Psoas muscle (tissue), 8 donors: ENCODE data around the gene HYDIN. TPM values are rescaled to one million over a fixed set of nuclear protein-coding genes. Genes with fewer than 3 reads are reported as not detected.

Source experiments
- ATAC-seq, 4 donors: fragments of 200-7000 bp; cut with Tn5 transposase; one replicate each; pipeline ENCODE4 v1.9.1; 2020; ENCODE audit warnings: moderate library complexity in 3 of 4, mild to moderate bottlenecking in 2 of 4
- DNase-seq, 2 donors: peaks; one replicate each; pipeline ENCODE4 v3.0.0-alpha.2; 2020
- H3K27ac ChIP-seq: fragments of 200-600 bp; one replicate; pipeline ENCODE4 v1.8.0; 2022
- H3K27me3 ChIP-seq, 3 donors: fragments of 200-600 bp in 1 of 3; one replicate each; pipeline versions ENCODE4 v1.6.1 to v1.8.0; 2013 to 2022; ENCODE audit warnings: low read length in 2 of 3, mild to moderate bottlenecking in 2 of 3, moderate library complexity in 1 of 3; ENCODE audit not compliant: insufficient read depth in 3 of 3
- H3K36me3 ChIP-seq, 2 donors: fragments of 200-600 bp in 1 of 2; one replicate each; pipeline versions ENCODE4 v1.6.1 to v1.8.0; 2013 to 2022; ENCODE audit warnings: low read depth in 1 of 2, mild to moderate bottlenecking in 1 of 2, moderate library complexity in 1 of 2; ENCODE audit not compliant: insufficient read depth in 1 of 2
- H3K4me1 ChIP-seq: fragments of 200-600 bp; one replicate; pipeline ENCODE4 v1.8.0; 2022
- H3K4me3 ChIP-seq: fragments of 200-600 bp; one replicate; pipeline ENCODE4 v1.8.0; 2022; ENCODE audit warnings: mild to moderate bottlenecking
- H3K9me3 ChIP-seq: fragments of 200-600 bp; one replicate; pipeline ENCODE4 v1.8.0; 2022
- WGBS, 3 donors: extraction: QIAGEN DNeasy Blood & Tissue Kit; methylation state at CpG; one replicate each; pipeline versions ENCODE4 v1.1.6 to v1.1.7; 2013; 5-methylcytosine and 5-hydroxymethylcytosine counted together
- intact Hi-C, 2 donors: fragments of 100-400 bp; cut with DNase I; formaldehyde crosslinking; loops; one replicate each; pipeline versions ENCODE4 v1.11.0 to v1.14.2; 2022
- polyA plus RNA-seq, 3 donors: library from polyadenylated mRNA; stranded (reverse); fragments of 200-250 nt; gene quantifications; one replicate each; pipeline ENCODE4 v1.2.3, GENCODE V29; 2013
- total RNA-seq, 4 donors: library from RNA; stranded (reverse); fragmentation: NEBNext Ultra II Directional in 2 of 4; extraction: Animal tissue kit (Norgen Biotek cat#: 25700) in 2 of 4; gene quantifications; one replicate each; pipeline versions ENCODE4 v1.2.1 to v1.2.4, GENCODE V29; 2021 to 2023
- TF ChIP-seq, protein P1 (sequence below): fragments of 200-600 bp; IDR thresholded peaks from one replicate; pipeline ENCODE4 v1.8.0; 2022; ENCODE audit warnings: antibody characterized with exemption
- donor health status: healthy with polysubstance abuse.
- donor health status: DM: no; HTN: no; CAD: no; lungs with moderate emphysema.
- donor health status: Bipolar disorder and iron deficiency.
- donor health status: healthy.
- donor health status: DM: yes; HTN: yes; CAD: no.
- donor health status: DM: no; HTN: no; CAD: no.
- donor health status: DM: no; HTN: no; CAD: no.
- donor health status: DM: yes; HTN: yes; CAD: no.

HYDIN gene
- total and polyA plus RNA-seq, 7 donors, result 0.16 to 0.85 (median 0.29) TPM; not detected in 3

DNA sequence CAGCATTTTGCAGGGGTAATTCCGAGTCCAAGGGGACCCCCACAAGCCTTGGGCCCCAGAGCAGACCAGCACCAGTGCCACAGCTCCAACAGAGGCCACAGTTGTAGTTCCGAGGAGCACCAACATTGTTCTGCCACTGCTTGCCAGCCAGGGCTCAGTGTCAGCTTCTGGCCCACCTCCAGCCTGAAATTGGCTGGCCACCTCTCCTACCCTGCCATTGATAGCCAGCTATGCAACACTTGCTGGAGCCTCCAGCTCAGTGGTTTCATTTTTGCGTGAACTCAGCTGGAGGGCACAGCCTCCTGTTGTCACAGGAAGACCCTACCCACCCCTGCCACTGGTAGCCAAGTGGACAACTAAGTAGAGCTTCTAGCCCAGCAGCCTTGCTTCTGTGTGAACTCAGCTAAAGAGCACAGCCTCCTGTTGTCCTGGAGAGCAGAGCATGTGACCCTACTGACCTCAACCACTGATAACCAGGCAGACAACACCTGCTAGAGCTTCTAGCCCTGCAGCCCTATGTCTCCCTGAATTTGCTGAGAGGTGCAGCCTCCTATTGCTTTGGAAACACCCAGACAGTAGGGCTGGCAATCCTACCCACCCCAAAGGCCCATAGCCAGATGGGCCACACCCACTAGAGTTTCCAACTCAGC, 24.9 kb downstream of the HYDIN start:
- TF ChIP-seq, protein P1, sequence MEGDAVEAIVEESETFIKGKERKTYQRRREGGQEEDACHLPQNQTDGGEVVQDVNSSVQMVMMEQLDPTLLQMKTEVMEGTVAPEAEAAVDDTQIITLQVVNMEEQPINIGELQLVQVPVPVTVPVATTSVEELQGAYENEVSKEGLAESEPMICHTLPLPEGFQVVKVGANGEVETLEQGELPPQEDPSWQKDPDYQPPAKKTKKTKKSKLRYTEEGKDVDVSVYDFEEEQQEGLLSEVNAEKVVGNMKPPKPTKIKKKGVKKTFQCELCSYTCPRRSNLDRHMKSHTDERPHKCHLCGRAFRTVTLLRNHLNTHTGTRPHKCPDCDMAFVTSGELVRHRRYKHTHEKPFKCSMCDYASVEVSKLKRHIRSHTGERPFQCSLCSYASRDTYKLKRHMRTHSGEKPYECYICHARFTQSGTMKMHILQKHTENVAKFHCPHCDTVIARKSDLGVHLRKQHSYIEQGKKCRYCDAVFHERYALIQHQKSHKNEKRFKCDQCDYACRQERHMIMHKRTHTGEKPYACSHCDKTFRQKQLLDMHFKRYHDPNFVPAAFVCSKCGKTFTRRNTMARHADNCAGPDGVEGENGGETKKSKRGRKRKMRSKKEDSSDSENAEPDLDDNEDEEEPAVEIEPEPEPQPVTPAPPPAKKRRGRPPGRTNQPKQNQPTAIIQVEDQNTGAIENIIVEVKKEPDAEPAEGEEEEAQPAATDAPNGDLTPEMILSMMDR, result no peak
- H3K36me3 ChIP-seq, result no peaks in the 10 kb centered on the region
- no peaks in the 10 kb centered on the region for H3K27me3 ChIP-seq
- DNase-seq, result peak in 1 of 2 donors; percentile 44
- H3K4me3 ChIP-seq, result no peak overlapping the region
- ATAC-seq, result no peak
- intact Hi-C loops, result no loop called here
- H3K4me1 ChIP-seq, result no peaks in the 10 kb centered on the region
- no peak overlapping the region for H3K27ac ChIP-seq
- H3K9me3 ChIP-seq, result peaks cover 6% of the 10 kb centered on the region
- 26 to 43% (median 31%) methylated on average over 3 of the region's 3 CpGs for WGBS, 3 donors

DNA sequence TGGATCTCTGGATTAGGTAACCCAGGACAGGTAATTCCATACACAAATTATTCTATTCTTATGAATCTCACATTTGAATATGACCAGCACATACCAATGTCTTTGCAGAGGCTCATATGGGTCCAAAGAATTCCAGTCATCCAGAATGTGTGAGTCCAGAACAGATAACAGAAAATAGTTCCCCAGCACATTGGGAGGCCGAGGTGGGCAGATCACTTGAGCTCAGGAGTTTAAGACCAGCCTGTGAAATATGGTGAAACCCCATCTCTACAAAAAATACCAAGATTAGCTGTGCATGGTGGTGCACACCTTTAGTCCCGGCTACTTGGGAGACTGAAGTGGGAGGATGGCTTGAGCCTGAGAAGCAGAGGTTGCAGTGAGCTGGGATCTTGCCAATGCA, 26.9 kb downstream of the HYDIN start:
- Histone ChIP-seq H3K9me3 (no peaks in the 10 kb centered on the region), H3K27me3 (no peaks in the 10 kb centered on the region), H3K4me3 (no peak overlapping the region), H3K27ac (no peak overlapping the region), H3K36me3 (no peaks in the 10 kb centered on the region), H3K4me1 (no peaks in the 10 kb centered on the region)
- DNase-seq (no peak), ATAC-seq (no peak)
- intact Hi-C loops, result no loop called here
- TF ChIP-seq, protein P1, result no peak
- 75 to 85% (median 82%) methylated on average over 2 of the region's 2 CpGs for WGBS, 3 donors

DNA sequence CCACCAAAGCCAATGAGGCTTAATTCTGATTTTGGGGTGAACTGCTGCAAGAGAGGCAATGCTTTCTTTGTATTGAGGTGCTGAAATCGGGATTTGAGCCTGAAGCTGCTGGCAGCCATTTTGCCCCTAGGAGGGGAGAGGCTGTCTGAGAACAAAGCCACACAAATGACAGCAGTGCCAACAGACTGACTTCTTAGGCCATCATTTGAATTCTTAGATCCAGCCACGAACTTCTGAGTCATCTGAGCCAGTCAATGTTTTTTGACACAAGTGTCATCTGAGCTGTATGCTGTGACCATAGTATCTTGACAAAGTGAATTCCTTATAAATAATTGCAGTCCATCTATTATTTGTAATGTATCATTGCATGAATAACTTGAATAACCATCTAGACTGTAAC, 29.0 kb downstream of the HYDIN start:
- DNase-seq (no peak), ATAC-seq (no peak)
- TF ChIP-seq, protein P1, result no peak
- Histone ChIP-seq H3K27ac (no peak overlapping the region), H3K27me3 (no peaks in the 10 kb centered on the region), H3K4me3 (no peak overlapping the region), H3K4me1 (no peaks in the 10 kb centered on the region), H3K9me3 (no peaks in the 10 kb centered on the region), H3K36me3 (no peaks in the 10 kb centered on the region)
- 32 to 58% (median 49%) methylated on average over 2 of the region's 2 CpGs for WGBS, 3 donors
- intact Hi-C loops, result no loop called here

DNA sequence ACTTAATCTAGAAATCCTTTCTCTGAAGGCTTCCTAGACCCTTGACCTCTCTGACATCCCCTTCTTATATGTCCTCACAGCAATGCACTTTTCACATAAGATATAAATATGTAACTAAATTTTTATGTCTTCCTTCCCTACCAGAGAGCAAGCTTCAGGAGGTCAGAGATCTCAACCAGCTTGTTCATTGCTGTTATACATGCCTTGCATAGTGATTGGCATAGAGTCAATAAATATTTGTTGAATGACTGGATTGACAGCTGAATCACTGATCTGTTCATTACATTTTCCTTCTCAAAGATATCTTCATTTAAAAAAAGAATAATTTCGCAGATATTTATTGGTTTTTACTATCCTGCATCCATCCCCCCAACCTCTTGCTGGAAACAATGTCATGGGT, 29.5 kb downstream of the HYDIN start:
- no peaks in the 10 kb centered on the region for H3K36me3 ChIP-seq
- no peaks in the 10 kb centered on the region for H3K4me1 ChIP-seq
- H3K27me3 ChIP-seq, result no peaks in the 10 kb centered on the region
- DNase-seq, result no peak
- H3K27ac ChIP-seq, result no peak overlapping the region
- no peak for ATAC-seq
- no peaks in the 10 kb centered on the region for H3K9me3 ChIP-seq
- TF ChIP-seq, protein P1, result no peak
- WGBS, 3 donors, result 75 to 84% (median 77%) methylated on average over 1 of the region's 1 CpG
- intact Hi-C loops, result no loop called here
- H3K4me3 ChIP-seq, result no peak overlapping the region

DNA sequence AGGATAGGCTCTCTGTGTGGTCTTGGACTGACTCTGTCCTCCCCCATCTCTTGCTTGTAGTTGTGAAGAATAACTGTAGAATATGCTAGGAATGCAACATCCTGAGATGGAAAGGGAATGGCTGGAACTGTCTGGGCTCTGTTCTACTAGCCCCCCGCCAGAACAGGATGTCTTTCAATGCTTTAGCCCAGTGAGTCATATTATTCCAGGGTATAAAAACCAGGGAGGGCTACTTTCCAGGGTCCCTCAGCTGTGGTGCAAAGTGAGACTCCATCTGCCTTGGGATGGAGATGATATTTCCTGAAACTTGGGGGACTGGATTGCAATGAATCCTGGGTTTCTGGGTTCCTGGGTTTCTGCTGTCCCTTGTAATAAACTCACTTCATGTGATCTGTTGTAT, 32.1 kb downstream of the HYDIN start:
- Histone ChIP-seq H3K4me3 (no peak overlapping the region), H3K27ac (no peak overlapping the region), H3K27me3 (no peaks in the 10 kb centered on the region), H3K36me3 (no peaks in the 10 kb centered on the region), H3K9me3 (no peaks in the 10 kb centered on the region), H3K4me1 (no peaks in the 10 kb centered on the region)
- ATAC-seq (no peak), DNase-seq (no peak)
- WGBS, 3 donors, result 75 to 88% (median 81%) methylated on average over 1 of the region's 1 CpG
- TF ChIP-seq, protein P1, result no peak
- intact Hi-C loops, result no loop called here
